ENCODE data around the gene SMC1B.
"Not testable (repeated sequence)": the region's sequence is repeated elsewhere in the genome, so short reads cannot be mapped to it uniquely, and the experiment has no call there.

Gene SMC1B

DNA sequence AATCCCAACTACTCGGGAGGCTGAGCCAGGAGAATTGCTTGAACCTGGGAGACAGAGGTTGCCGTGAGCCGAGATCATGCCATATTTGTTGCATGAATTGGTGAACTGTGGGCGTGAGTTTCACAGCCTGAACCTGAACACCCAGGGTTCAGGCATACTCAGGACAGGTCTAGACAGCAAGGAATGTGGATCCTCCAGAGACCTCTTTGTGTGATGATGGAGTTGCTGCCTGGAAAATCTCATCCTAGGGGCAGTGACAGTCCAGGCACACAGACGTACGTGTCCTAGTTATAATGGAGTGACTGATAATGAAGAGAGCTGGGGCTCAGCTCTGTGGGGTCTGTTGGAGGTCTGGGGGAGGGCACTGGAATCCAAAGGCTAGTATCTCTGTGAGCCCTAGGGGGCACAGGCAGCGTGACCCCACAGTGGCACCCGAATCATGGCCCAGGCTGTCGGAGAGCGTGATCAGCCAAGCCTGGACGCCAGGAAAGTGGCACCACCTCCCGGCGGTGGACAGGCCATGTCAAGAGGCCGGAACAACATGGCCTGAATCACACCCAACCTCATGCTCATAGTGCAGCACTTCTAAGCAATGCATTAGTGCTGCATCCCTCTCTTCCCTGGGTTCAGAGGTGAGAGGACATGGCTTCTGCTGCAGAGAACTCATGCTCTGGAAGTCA, 31.8 kb upstream of the SMC1B start:
- no peak for DNase-seq (ENCODE audit: low read depth)

GRCh38 chr22:45444168-45444567, 30.8 kb upstream of the SMC1B start:
- DNase-seq (ENCODE audit: low read depth) = no peak

DNA sequence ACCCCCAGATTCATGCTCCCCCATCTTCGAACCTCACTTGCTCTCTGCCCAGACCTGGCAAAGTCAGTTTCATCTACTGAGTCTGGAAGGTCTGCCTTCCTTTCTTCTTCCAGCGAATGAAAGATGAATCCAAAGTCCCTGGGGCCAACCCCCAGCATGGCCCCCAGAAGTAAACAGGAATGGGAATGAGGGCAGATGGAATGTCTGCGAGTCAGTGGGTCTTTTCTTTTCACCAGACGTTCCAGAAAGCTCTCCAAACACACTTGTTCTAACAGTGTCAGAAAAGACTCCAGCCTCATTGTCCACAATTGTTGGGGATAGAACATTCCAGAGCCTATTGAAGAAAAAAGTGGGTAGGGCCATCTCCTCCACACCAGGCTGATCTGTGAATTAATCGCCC, 28.7 kb upstream of the SMC1B start:
- no peak for DNase-seq (ENCODE audit: low read depth)

DNA sequence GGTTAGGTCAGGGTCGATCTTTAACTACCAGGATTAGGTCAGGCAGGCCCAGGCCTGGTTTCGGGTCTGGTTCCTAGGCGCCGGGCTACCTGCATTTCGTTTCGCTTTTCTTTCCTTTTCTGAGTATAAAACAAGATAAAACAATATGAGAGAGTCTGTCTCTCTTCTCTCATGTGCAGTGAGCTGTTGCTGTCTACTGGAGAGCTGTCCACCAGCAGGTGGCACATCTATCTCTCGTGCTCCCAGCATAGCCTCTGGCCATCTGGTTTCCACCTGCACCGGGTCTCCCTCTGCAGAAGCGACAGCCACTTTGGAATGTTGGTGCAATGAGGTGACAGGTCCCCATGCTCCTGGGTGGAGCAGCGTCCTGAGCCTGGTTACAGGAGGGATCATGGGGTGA, 27.7 kb upstream of the SMC1B start:
- no peak for DNase-seq (ENCODE audit: low read depth)

DNA sequence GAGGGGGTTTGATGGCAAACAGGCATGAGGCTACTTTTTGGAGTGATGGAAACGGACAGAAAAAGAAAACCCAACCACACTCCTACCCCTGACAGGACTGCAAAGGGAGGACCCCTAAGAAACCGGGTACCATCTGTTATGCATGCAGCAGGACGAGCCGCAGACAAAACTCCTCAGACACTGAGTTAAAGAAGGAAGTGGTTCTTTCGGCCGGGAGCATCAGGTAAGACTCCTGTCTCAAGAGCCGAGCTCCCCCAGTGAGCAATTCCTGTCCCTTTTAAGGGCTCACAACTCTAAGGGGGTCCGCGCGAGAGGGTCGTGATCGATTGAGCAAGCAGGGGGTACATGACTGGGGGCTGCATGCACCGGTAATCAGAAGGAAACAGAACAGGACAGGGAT, 27.3 kb upstream of the SMC1B start:
- DNase-seq (ENCODE audit: low read depth) = not testable (repeated sequence)

DNA sequence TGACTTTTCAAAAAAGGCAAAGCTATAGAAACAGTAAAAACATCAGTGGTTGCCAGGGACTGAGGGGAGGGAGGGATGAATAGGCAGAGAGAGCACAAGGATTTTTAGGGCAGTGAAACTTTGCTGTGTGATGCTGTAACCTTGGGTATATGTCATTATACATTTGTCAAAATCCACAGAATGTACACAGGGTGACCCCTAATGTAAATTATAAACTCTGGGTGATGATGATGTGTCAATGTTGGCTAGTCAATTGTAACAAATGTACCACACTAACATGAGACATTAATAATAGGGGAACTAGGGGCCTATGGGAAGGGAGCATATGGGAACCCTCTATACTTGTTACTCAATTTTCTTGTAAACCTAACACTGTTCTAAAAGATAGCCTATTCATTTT, 24.9 kb upstream of the SMC1B start:
- DNase-seq (ENCODE audit: low read depth) = no peak

- DNase-seq (ENCODE audit: low read depth) = not testable (repeated sequence)
Measured at GRCh38 chr22:45436871-45437517, 23.6 kb upstream of the SMC1B start.

DNA sequence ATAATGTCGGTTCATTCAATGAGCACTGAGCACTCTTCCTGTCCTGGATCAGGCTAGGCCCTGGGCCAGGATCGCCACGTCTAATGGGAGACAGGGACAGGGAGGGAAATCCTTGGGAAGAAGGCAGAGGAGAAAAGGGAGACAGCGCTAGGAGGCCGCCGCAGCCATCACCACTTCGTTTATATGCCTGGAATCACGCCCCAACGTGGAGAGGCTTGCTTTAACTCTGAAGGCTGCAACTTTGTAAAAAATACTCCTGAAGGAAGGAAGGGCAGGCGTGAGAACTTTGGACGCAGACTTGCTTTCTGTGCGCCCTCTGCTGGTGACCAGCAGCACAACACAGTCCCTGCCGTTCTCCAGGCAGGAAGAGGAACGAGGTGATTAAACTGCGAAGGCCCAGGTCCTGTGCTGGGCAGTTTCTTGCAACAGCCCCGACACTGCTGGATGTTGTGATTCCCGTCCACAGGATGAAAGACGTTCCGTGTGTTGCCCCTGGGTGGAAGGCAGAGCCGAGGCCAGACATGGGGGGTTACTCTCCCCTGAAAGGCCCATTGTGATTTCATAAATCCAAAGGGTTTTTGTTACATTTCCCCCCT, 22.2 kb upstream of the SMC1B start:
- peak; percentile 69 for DNase-seq (ENCODE audit: low read depth)

DNA sequence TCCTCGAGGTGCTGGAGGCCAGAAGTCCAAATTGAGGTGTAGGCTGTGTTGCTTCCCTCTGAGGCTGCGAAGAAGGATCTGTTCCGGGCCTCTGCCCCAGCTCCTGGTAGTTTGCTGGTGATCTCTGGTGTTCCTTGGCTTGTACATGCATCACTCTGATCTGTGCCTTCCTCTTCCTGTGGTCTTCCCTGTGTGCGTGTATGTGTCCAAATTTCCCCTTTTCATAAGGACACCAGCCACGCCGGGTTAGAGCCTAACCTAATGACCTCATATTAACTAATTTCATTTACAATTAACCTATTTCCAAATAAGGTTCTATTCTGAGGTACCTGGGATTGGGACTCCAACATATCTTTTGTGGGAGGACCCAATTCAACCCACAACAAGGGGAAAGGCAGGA, 21.6 kb upstream of the SMC1B start:
- DNase-seq (ENCODE audit: low read depth) = no peak

DNA sequence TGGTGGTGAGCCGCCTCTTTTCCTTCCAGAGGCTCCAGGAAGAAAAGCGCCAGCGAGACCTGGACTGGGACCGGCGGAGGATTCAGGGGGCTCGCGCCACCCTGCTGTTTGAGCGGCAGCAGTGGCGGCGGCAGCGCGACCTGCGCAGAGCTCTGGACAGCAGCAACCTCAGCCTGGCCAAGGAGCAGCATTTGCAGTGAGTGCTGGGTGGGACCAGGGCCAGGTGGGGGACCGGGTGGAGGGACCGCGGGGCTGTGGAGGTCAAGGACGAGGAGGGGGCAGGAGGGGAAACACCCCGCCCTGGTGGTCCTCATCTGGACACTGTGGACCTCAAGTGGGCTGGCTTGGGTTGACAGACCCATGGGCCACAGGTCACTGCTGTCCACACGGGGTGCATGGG, 17.5 kb upstream of the SMC1B start:
- no peak for DNase-seq (ENCODE audit: low read depth)

DNA sequence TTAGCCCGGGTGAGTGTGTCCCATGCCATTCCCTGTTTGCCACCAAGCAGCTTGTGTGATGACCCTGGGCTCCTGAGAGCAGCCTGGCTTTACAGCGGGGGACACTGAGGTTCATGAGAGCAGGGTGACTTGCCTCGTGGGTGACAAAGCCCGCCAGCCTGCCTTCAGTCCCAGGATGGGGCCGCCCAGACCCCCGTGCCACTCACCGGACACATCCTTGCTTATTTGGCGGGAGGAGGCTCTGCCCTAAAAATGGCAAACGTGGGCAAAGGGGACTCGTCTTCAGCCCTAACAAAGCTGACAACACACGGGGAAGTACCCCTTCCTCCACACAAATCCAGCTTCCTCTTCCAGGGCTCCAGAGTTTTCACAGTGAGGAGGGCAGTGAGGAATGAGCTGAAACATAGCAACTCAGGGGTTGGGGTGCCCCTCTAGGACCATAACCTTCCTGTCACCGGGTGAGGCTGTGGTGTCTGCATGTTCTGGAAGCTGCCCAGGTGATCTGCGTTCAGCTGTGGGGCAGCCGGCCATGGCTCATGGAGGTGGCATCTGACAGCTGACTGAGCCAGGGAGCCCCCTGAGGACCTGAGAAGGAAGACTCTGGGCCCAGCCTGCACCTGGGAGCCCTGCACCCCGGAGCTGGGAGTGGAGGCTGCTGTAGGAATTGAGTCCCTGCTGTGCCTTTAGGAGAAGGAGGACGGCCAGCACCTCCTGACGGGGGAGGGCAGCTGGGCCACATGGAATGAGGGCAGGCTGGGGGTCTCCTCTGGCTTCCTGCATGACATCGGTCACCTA, 16.8 kb upstream of the SMC1B start:
- DNase-seq (ENCODE audit: low read depth) = no peak

DNA sequence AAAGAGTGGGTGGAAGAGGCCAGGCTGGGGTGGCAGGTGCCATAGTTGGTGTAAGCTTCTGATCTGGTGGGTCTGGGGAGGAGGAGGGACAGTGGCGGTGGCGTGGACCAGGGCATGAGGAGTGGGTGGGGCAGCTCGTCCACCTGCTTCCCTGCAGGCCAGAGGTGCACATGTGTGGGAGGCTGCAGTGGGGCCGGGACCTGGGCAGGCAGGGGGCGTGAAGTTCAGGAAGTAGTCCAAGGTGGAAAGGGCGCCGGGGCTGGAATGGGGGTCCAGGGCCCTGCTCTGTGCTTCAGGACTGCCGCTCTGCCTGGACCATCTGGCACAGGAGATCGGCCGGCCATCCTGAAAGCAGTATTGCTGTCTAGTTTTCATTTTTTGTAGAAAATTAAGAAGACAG, 16.0 kb upstream of the SMC1B start:
- no peak for DNase-seq (ENCODE audit: low read depth)

GRCh38 chr22:45428391-45429385, 15.3 kb upstream of the SMC1B start:
- no peak for DNase-seq (ENCODE audit: low read depth)

- DNase-seq (ENCODE audit: low read depth) = no peak
Measured at GRCh38 chr22:45427114-45427513, 13.7 kb upstream of the SMC1B start.

DNA sequence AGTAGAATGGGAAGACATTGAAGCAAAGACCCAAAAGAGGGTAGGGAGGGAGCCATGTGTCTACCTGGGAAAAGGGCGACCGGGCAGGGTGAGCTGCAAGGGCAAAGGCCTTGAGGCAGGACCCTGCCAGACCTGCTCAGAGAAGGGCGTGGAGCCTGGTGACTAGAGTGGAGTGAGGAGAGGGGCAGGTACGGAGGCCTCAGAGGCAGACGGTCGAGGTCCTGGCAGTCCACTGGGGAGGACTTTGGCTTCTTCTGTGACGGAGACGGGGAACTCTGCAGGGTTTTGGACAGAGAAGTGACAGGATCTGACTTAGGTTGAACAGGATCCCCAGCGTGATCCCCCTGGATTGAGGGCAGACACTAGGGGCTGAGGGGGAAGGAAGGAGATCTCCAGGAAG, 13.0 kb upstream of the SMC1B start:
- DNase-seq (ENCODE audit: low read depth) = no peak

GRCh38 chr22:45425531-45426265, 12.3 kb upstream of the SMC1B start:
- no peak for DNase-seq (ENCODE audit: low read depth)

- no peak for DNase-seq (ENCODE audit: low read depth)
Measured at GRCh38 chr22:45425101-45425500, 11.7 kb upstream of the SMC1B start.

DNA sequence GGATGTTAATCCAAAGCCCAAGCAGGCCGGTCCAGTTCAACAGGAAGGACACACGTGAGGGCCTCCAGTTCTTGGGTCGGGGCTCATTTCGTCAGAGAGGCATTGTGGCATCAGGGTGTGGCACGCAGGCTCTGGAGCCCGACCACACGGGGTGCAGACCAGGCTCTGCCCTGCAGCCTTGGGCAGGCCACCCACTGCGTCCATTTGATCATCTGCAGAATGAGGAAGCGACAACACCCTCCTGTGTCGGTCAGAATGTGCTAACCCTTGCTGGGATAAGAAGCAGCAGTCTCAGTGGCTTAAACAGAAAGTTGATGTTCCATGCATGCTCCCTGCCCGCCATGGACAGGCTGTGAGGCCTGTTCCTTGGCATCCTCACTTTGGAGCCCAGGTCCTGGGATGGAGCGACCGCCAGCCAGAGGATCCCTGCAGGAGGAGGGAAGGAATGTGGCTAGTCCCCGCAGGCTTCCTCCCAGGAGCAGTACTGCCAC, 10.9 kb upstream of the SMC1B start:
- DNase-seq (ENCODE audit: low read depth) = no peak

GRCh38 chr22:45423524-45423923, 10.1 kb upstream of the SMC1B start:
- DNase-seq (ENCODE audit: low read depth) = no peak

DNA sequence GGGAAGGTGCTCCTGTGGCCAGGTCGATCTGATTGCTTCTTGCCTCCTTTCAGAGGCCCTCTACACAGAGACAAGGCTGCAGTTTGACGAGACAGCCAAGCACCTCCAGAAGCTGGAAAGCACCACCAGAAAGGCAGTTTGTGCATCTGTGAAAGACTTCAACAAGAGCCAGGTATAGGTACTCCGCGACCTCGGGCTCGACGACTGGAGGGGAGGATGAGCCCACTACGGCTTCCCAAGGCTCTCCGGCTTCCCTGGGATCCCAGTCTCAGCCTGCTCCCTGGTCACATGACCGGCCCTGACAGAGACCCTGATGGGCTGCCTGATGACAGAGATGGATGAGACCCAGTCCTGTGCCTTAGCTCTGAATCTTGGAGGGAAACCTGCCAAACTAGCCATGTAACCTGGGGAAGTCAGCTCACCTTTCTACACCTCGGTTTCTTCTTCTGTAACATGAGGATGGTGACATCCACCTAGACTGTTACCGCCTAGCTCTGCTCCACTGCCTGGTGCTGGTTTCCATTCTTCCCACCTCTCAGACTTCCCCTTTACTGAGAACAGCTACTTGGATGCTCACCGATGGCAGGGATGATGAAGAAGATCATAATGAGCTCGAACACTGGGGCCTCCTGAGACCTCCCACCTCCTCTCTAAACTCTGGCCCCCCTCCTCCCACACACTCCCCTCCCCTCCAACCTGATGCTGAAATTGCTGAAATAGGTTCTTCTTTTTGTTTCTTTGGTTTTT, 9.0 kb upstream of the SMC1B start:
- no peak for DNase-seq (ENCODE audit: low read depth)
